HepG2 (cell line): ENCODE data around the gene SH3D19. TPM values are rescaled to one million over a fixed set of nuclear protein-coding genes. Genes with fewer than 3 reads are reported as not detected.

ENCODE experiments used
- ATAC-seq: fragments of 200-7000 bp; cut with Tn5 transposase; 3 replicates; pipeline ENCODE4 v1.9.1; 2020; ENCODE audit warnings: mild to moderate bottlenecking, moderate library complexity
- BruUV-seq: library from RNA; stranded (reverse); fragments of 400-500 nt; replicated peaks from 2 replicates; lab custom pipeline; 2021; lab: Mats Ljungman, UMichigan
- CTCF ChIA-PET: fragments of 300-600 bp; formaldehyde crosslinking; extraction: SDS; loops from one replicate; lab custom pipeline; 2021; ENCODE audit warnings: low total read pairs, inconsistent platforms, low intra/inter-chr PET ratio; lab: Yijun Ruan, JAX
- POLR2A ChIA-PET: fragments of 350-600 bp; sonication (Branson Sonifier 250); formaldehyde crosslinking; loops from one replicate; lab custom pipeline; 2020; ENCODE audit warnings: antibody characterized with exemption, inconsistent platforms; lab: Yijun Ruan, JAX
- DNase-seq: peaks from one replicate; pipeline ENCODE4 v3.0.0-alpha.2; 2015; ENCODE audit warnings: low spot score
- FAIRE-seq: peaks from 3 replicates; lab custom pipeline; 2011; peaks lifted over from hg19 to GRCh38; lab: Jason Lieb, UNC
- H2AFZ ChIP-seq: one replicate; pipeline ENCODE4 v1.6.1; 2011; ENCODE audit warnings: low read length, inconsistent platforms
- H3K27ac ChIP-seq: fragments of 300-600 bp; 3 replicates; pipeline ENCODE4 v1.8.0; 2011; ENCODE audit warnings: mixed run types, mild to moderate bottlenecking, mixed read lengths, low read length, inconsistent platforms; ENCODE audit not compliant: insufficient read depth; ENCODE audit errors: extremely low read length
- H3K27me3 ChIP-seq, 2 experiments: fragments of 200-600 bp in 1 of 2; 2 replicates in 1 of 2; 3 replicates in 1 of 2; pipeline versions ENCODE4 v1.6.0 to v1.8.0; 2011; ENCODE audit warnings: low read length in 2 of 2, mild to moderate bottlenecking in 2 of 2, moderate library complexity in 2 of 2, inconsistent platforms in 1 of 2; ENCODE audit not compliant: insufficient read depth in 2 of 2, control insufficient read depth in 1 of 2
- H3K36me3 ChIP-seq, 2 experiments: fragments of 200-600 bp in 1 of 2; replicated peaks in 1 of 2; 2 replicates in 1 of 2; 3 replicates in 1 of 2; pipeline versions ENCODE4 v1.5.1 to v1.8.0; 2011; ENCODE audit warnings: low read length in 2 of 2, inconsistent platforms in 1 of 2; ENCODE audit not compliant: insufficient read depth in 2 of 2, control insufficient read depth in 1 of 2
- H3K4me1 ChIP-seq: 2 replicates; pipeline ENCODE4 v1.5.1; 2012; ENCODE audit warnings: low read length, inconsistent platforms; ENCODE audit not compliant: insufficient read depth
- H3K4me2 ChIP-seq: 2 replicates; pipeline ENCODE4 v1.6.0; 2011; ENCODE audit warnings: low read depth, low read length, inconsistent platforms
- H3K4me3 ChIP-seq, 3 experiments: fragments of 200-600 bp in 1 of 3; sonication (generic), shearing (Covaris generic) in 1 of 3; replicated peaks in 1 of 3; 2 replicates each; pipeline ENCODE4 v1.5.1; 2011 to 2016; ENCODE audit warnings: low read length in 3 of 3, inconsistent platforms in 2 of 3, low read depth in 2 of 3, mild to moderate bottlenecking in 2 of 3, control low read depth in 1 of 3, mixed read lengths in 1 of 3; ENCODE audit not compliant: insufficient read depth in 1 of 3
- H3K79me2 ChIP-seq: one replicate; pipeline ENCODE4 v1.6.1; 2011; ENCODE audit warnings: low read length, inconsistent platforms; ENCODE audit not compliant: insufficient read depth
- H3K9ac ChIP-seq: 2 replicates; pipeline ENCODE4 v1.6.0; 2011; ENCODE audit warnings: mild to moderate bottlenecking, low read depth, low read length, inconsistent platforms; ENCODE audit not compliant: insufficient read depth
- H3K9me3 ChIP-seq: 2 replicates; pipeline ENCODE4 v1.5.1; 2012; ENCODE audit warnings: mild to moderate bottlenecking, low read length
- H4K20me1 ChIP-seq: 2 replicates; pipeline ENCODE4 v1.6.0; 2011; ENCODE audit warnings: inconsistent platforms, mild to moderate bottlenecking, low read length, moderate library complexity; ENCODE audit not compliant: insufficient read depth
- EHMT2 ChIP-seq: fragments of 200-600 bp; sonication (generic); IDR thresholded peaks from 2 replicates; pipeline ENCODE4 v1.7.0; 2017; ENCODE audit warnings: antibody characterized with exemption, low read depth, low read length, borderline replicate concordance
- FOXC1 ChIP-seq: sonication (generic); formaldehyde crosslinking; IDR thresholded peaks from 2 replicates; pipeline ENCODE4 v1.8.0; 2022; ENCODE audit warnings: mild to moderate bottlenecking, missing genetic modification reagents, borderline replicate concordance
- GFI1 ChIP-seq: sonication (generic); formaldehyde crosslinking; IDR thresholded peaks from 2 replicates; pipeline ENCODE4 v1.5.0; 2020; ENCODE audit warnings: missing genetic modification reagents, mild to moderate bottlenecking, borderline replicate concordance
- KDM1A ChIP-seq: IDR thresholded peaks from 2 replicates; pipeline ENCODE4 v1.6.1; 2016; ENCODE audit warnings: missing compliant biosample characterization
- RBM39 ChIP-seq: fragments of 200-400 bp; formaldehyde crosslinking; IDR thresholded peaks from one replicate; pipeline ENCODE4 v1.6.1; 2018; ENCODE audit warnings: antibody characterized with exemption, mild to moderate bottlenecking, low read depth, low read length; ENCODE audit not compliant: poor library complexity, severe bottlenecking
- ZNF207 ChIP-seq: fragments of 450-650 bp; IDR thresholded peaks from 2 replicates; pipeline ENCODE4 v1.6.1; 2016; ENCODE audit warnings: antibody characterized with exemption, borderline replicate concordance
- ZNF431 ChIP-seq: sonication (generic); formaldehyde crosslinking; IDR thresholded peaks from 2 replicates; pipeline ENCODE4 v1.9.0; 2022; ENCODE audit warnings: missing genetic modification reagents, low read depth, mild to moderate bottlenecking, borderline replicate concordance
- ZNF562 ChIP-seq: sonication (generic); formaldehyde crosslinking; IDR thresholded peaks from 2 replicates; pipeline ENCODE4 v1.8.0; 2022; ENCODE audit warnings: missing genetic modification reagents, borderline replicate concordance
- ZNF761 ChIP-seq: sonication (generic); formaldehyde crosslinking; conservative IDR thresholded peaks from 2 replicates; pipeline ENCODE4 v1.4.0; 2020; ENCODE audit warnings: mild to moderate bottlenecking, missing genetic modification reagents
- WGBS: methylation state at CpG from one replicate; pipeline ENCODE4 v1.1.6; 2017; ENCODE audit warnings: low lambda C conversion rate; 5-methylcytosine and 5-hydroxymethylcytosine counted together
- in situ Hi-C: cut with HindIII; loops from 2 replicates; pipeline ENCODE4 v1.10.0; 2017; ENCODE audit warnings: low pct_unique_long_range_greater_than_20kb; ENCODE audit not compliant: extremely low pct_ligation_motif_present
- intact Hi-C: fragments of 100-400 bp; cut with micrococcal nuclease; formaldehyde crosslinking; loops from one replicate; pipeline ENCODE4 v1.10.0; 2022; ENCODE audit not compliant: unreplicated experiment
- polyA plus RNA-seq, 8 experiments: library from polyadenylated mRNA; depleted of rRNA in 3 of 8; stranded (reverse) in 7 of 8; unstranded in 1 of 8; fragments of >200 nt; fragmentation: Illumina TruSeq in 4 of 8; extraction: Trizol in 4 of 8; gene quantifications; 2 replicates each; pipeline versions ENCODE4 v1.2.1 to v1.2.3, GENCODE V29; 2011 to 2016; ENCODE audit warnings: low read depth in 4 of 8, missing spikeins in 1 of 8, mixed read lengths in 1 of 8; ENCODE audit not compliant: insufficient read depth in 1 of 8
- total RNA-seq, 5 experiments: library from RNA; depleted of rRNA; stranded (reverse); fragments of >200 nt; fragmentation: Illumina TruSeq; extraction: Trizol; gene quantifications; 2 replicates each; pipeline ENCODE4 v1.2.3, GENCODE V29; 2016; ENCODE audit warnings: low read depth in 1 of 5
- TF ChIP-seq, protein P1 (sequence below): sonication (generic); formaldehyde crosslinking; IDR thresholded peaks from 2 replicates; pipeline ENCODE4 v1.5.0; 2020; ENCODE audit warnings: missing genetic modification reagents, mild to moderate bottlenecking, borderline replicate concordance
- TF ChIP-seq, protein P2 (sequence below): sonication (generic); formaldehyde crosslinking; IDR thresholded peaks from 2 replicates; pipeline ENCODE4 v1.5.0; 2020; ENCODE audit warnings: mild to moderate bottlenecking, missing genetic modification reagents
- TF ChIP-seq, protein P3 (sequence below): sonication (generic); formaldehyde crosslinking; IDR thresholded peaks from 2 replicates; pipeline ENCODE4 v1.4.0; 2020; ENCODE audit warnings: low read depth, missing genetic modification reagents

Gene SH3D19
- total and polyA plus RNA-seq, 2 of the 13 experiments (the other 11 are each of a cell fraction or from before 2014, with no cell fraction given), result 31.2 to 38.0 TPM

DNA sequence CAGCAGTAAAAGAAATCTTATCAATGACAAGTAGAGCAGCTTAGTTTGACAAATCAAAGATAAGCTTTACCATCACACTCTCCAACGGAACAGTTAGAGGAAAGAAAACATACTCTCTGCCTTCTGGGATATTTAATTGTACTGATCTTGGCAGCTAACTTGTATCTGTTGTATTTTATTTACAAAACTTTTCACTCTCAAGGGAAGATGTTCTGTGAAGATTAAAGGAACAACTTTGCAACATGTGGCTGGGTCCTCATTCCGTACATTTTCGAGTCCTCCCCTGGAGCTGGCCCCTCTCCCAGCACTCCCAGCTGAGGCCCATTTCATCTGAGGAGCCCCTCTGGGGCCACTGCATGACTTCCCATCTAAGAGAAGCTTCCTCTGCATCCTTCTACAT, 151.5 kb downstream of the SH3D19 start:
- in situ Hi-C loops, result no loop called here
- ChIA-PET POLR2A (no interaction called here), CTCF (no interaction called here)
- H3K9ac ChIP-seq, result no peak overlapping the region
- H3K79me2 ChIP-seq, result no peaks in the 10 kb centered on the region
- intact Hi-C loops, result no loop called here
- peaks cover 28 to 78% of the 10 kb centered on the region in 2 experiments for H3K36me3 ChIP-seq
- ATAC-seq, result no peak
- no peak for DNase-seq
- no peak for FAIRE-seq
- no peak overlapping the region for H3K27ac ChIP-seq
- no peak overlapping the region for H3K4me3 ChIP-seq
- no peak overlapping the region for H2AFZ ChIP-seq
- 85% methylated on average over 3 of the region's 3 CpGs for WGBS
- no peaks in the 10 kb centered on the region for H3K27me3 ChIP-seq
- no peaks in the 10 kb centered on the region; the same call in 1 of the 2 replicates for H4K20me1 ChIP-seq
- BruUV-seq, result no TSS peak
- no peaks in the 10 kb centered on the region for H3K9me3 ChIP-seq
- H3K4me1 ChIP-seq, result peaks cover 8% of the 10 kb centered on the region
- H3K4me2 ChIP-seq, result no peak overlapping the region
- TF ChIP-seq ZNF562 (CRISPR knock-in tag) (no peak), KDM1A (no peak), ZNF207 (no peak), EHMT2 (no peak), ZNF431 (CRISPR knock-in tag) (no peak), RBM39 (no peak), ZNF761 (CRISPR knock-in tag) (no peak), GFI1 (CRISPR knock-in tag) (no peak), FOXC1 (CRISPR knock-in tag) (no peak)
- TF ChIP-seq, protein P1, sequence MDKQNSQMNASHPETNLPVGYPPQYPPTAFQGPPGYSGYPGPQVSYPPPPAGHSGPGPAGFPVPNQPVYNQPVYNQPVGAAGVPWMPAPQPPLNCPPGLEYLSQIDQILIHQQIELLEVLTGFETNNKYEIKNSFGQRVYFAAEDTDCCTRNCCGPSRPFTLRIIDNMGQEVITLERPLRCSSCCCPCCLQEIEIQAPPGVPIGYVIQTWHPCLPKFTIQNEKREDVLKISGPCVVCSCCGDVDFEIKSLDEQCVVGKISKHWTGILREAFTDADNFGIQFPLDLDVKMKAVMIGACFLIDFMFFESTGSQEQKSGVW (CRISPR knock-in tag), result no peak
- TF ChIP-seq, protein P2, sequence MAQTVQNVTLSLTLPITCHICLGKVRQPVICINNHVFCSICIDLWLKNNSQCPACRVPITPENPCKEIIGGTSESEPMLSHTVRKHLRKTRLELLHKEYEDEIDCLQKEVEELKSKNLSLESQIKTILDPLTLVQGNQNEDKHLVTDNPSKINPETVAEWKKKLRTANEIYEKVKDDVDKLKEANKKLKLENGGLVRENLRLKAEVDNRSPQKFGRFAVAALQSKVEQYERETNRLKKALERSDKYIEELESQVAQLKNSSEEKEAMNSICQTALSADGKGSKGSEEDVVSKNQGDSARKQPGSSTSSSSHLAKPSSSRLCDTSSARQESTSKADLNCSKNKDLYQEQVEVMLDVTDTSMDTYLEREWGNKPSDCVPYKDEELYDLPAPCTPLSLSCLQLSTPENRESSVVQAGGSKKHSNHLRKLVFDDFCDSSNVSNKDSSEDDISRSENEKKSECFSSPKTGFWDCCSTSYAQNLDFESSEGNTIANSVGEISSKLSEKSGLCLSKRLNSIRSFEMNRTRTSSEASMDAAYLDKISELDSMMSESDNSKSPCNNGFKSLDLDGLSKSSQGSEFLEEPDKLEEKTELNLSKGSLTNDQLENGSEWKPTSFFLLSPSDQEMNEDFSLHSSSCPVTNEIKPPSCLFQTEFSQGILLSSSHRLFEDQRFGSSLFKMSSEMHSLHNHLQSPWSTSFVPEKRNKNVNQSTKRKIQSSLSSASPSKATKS, result no peak
- TF ChIP-seq, protein P3, sequence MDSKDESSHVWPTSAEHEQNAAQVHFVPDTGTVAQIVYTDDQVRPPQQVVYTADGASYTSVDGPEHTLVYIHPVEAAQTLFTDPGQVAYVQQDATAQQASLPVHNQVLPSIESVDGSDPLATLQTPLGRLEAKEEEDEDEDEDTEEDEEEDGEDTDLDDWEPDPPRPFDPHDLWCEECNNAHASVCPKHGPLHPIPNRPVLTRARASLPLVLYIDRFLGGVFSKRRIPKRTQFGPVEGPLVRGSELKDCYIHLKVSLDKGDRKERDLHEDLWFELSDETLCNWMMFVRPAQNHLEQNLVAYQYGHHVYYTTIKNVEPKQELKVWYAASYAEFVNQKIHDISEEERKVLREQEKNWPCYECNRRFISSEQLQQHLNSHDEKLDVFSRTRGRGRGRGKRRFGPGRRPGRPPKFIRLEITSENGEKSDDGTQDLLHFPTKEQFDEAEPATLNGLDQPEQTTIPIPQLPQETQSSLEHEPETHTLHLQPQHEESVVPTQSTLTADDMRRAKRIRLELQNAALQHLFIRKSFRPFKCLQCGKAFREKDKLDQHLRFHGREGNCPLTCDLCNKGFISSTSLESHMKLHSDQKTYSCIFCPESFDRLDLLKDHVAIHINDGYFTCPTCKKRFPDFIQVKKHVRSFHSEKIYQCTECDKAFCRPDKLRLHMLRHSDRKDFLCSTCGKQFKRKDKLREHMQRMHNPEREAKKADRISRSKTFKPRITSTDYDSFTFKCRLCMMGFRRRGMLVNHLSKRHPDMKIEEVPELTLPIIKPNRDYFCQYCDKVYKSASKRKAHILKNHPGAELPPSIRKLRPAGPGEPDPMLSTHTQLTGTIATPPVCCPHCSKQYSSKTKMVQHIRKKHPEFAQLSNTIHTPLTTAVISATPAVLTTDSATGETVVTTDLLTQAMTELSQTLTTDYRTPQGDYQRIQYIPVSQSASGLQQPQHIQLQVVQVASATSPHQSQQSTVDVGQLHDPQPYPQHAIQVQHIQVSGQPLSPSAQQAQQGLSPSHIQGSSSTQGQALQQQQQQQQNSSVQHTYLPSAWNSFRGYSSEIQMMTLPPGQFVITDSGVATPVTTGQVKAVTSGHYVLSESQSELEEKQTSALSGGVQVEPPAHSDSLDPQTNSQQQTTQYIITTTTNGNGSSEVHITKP (CRISPR knock-in tag), result no peak
- TF ChIP-seq, all 625 proteins: peak for 0
